Progenitor cell of endocrine pancreas (in vitro differentiated cells): ENCODE measurements around the gene NFE2. TPM values are rescaled to one million over a fixed set of nuclear protein-coding genes. Genes with fewer than 3 reads are reported as not detected.
"Not testable (repeated sequence)": the region's sequence is repeated elsewhere in the genome, so short reads cannot be mapped to it uniquely, and the experiment has no call there.

Experiments
- DNase-seq: peaks from one replicate; pipeline ENCODE4 v3.0.0; 2021; ENCODE audit warnings: low spot score; ENCODE audit not compliant: unreplicated experiment
- H3K27ac Mint-ChIP-seq: 2 replicates; pipeline ENCODE4 v1.8.0; 2021; ENCODE audit warnings: mild to moderate bottlenecking, moderate library complexity, mixed read lengths
- H3K27me3 Mint-ChIP-seq: 2 replicates; pipeline ENCODE4 v1.8.0; 2021; ENCODE audit warnings: mixed read lengths
- H3K36me3 Mint-ChIP-seq: 2 replicates; pipeline ENCODE4 v1.8.0; 2022; ENCODE audit warnings: mixed read lengths; ENCODE audit not compliant: insufficient read depth
- H3K4me1 Mint-ChIP-seq: 2 replicates; pipeline ENCODE4 v1.8.0; 2021; ENCODE audit warnings: low read depth, mixed read lengths
- H3K4me3 Mint-ChIP-seq: 2 replicates; pipeline ENCODE4 v1.8.0; 2021; ENCODE audit warnings: low read depth, mild to moderate bottlenecking, moderate library complexity, mixed read lengths
- H3K9me3 Mint-ChIP-seq: 2 replicates; pipeline ENCODE4 v1.8.0; 2021; ENCODE audit warnings: low read depth, mixed read lengths
- total RNA-seq: library from RNA; stranded (reverse); gene quantifications from 2 replicates; pipeline ENCODE4 v1.2.1, GENCODE V29; 2021
- TF ChIP-seq, protein P1 (sequence below): fragments of 200-600 bp; sonication (generic); IDR thresholded peaks from one replicate; pipeline ENCODE4 v1.5.0; 2021; ENCODE audit warnings: antibody characterized with exemption, mild to moderate bottlenecking; ENCODE audit not compliant: unreplicated experiment

Gene NFE2
- total RNA-seq, 1 donor from 2014 or later, result 17.9 TPM

GRCh38 chr12:54330442-54330841 lies 29.6 kb upstream of the NFE2 start:
- Mint-ChIP-seq H3K27me3 (no peaks in the 10 kb centered on the region), H3K9me3 (no peaks in the 10 kb centered on the region), H3K27ac (peak overlapping the region; percentile 12), H3K36me3 (peaks cover 2% of the 10 kb centered on the region), H3K4me1 (peaks cover 20% of the 10 kb centered on the region), H3K4me3 (no peak overlapping the region)
- no peak for DNase-seq
- TF ChIP-seq, protein P1, sequence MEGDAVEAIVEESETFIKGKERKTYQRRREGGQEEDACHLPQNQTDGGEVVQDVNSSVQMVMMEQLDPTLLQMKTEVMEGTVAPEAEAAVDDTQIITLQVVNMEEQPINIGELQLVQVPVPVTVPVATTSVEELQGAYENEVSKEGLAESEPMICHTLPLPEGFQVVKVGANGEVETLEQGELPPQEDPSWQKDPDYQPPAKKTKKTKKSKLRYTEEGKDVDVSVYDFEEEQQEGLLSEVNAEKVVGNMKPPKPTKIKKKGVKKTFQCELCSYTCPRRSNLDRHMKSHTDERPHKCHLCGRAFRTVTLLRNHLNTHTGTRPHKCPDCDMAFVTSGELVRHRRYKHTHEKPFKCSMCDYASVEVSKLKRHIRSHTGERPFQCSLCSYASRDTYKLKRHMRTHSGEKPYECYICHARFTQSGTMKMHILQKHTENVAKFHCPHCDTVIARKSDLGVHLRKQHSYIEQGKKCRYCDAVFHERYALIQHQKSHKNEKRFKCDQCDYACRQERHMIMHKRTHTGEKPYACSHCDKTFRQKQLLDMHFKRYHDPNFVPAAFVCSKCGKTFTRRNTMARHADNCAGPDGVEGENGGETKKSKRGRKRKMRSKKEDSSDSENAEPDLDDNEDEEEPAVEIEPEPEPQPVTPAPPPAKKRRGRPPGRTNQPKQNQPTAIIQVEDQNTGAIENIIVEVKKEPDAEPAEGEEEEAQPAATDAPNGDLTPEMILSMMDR, result no peak

GRCh38 chr12:54329759-54330158 lies 28.9 kb upstream of the NFE2 start:
- H3K4me3 Mint-ChIP-seq, result no peak overlapping the region
- no peak for DNase-seq
- H3K4me1 Mint-ChIP-seq, result peaks cover 24% of the 10 kb centered on the region
- TF ChIP-seq, protein P1, result no peak
- H3K27ac Mint-ChIP-seq, result peak overlapping the region; percentile 42
- H3K9me3 Mint-ChIP-seq, result no peaks in the 10 kb centered on the region
- peaks cover 2% of the 10 kb centered on the region for H3K36me3 Mint-ChIP-seq
- no peaks in the 10 kb centered on the region for H3K27me3 Mint-ChIP-seq

DNA sequence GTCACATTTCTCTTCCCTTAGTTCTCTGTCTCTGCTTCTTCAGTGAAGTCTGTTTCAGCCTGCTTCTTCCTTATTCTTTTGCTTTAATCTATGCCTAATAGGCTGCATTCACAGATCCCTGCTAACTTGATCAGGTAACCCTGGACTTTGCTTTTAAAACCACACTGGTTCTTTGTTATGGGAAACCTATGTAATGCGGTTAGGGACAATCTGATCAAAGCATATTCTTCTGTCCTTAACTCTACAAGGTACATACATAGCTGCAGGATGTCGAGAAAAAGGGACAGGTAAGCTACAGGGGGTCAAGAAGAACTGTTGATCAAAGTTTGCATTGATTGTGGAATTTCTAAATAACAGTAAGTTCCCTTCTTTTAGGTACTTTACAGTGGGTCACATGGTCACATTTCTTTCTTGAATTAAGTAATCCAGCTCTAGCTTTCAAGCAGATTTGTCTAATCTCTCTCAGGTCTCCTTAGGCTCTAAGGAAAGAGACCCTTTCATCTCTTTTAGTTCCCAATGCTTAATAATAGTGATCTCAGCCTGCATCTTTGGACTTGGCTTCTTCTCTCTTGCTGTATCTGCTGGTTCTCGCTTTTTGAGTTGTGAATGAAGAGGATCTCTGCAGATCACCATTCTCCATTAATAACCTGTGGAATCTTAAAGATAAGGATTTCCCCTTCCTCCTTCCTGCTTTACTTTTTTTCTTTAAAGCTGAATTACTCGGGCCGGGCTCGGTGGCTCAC lies 28.0 kb upstream of the NFE2 start:
- Mint-ChIP-seq H3K36me3 (peaks cover 2% of the 10 kb centered on the region), H3K4me3 (no peak overlapping the region), H3K27ac (peak overlapping the region; percentile 50), H3K9me3 (no peaks in the 10 kb centered on the region), H3K4me1 (peaks cover 24% of the 10 kb centered on the region), H3K27me3 (no peaks in the 10 kb centered on the region)
- DNase-seq, result no peak
- TF ChIP-seq, protein P1, result no peak

- Mint-ChIP-seq H3K4me3 (peak overlapping the region; percentile 98), H3K4me1 (peaks cover 23% of the 10 kb centered on the region), H3K27ac (peak overlapping the region; percentile 99)
- H3K9me3 Mint-ChIP-seq, H3K36me3 Mint-ChIP-seq, H3K27me3 Mint-ChIP-seq, DNase-seq: not testable (repeated sequence)
Measured at GRCh38 chr12:54325442-54326109, 24.8 kb upstream of the NFE2 start.

DNA sequence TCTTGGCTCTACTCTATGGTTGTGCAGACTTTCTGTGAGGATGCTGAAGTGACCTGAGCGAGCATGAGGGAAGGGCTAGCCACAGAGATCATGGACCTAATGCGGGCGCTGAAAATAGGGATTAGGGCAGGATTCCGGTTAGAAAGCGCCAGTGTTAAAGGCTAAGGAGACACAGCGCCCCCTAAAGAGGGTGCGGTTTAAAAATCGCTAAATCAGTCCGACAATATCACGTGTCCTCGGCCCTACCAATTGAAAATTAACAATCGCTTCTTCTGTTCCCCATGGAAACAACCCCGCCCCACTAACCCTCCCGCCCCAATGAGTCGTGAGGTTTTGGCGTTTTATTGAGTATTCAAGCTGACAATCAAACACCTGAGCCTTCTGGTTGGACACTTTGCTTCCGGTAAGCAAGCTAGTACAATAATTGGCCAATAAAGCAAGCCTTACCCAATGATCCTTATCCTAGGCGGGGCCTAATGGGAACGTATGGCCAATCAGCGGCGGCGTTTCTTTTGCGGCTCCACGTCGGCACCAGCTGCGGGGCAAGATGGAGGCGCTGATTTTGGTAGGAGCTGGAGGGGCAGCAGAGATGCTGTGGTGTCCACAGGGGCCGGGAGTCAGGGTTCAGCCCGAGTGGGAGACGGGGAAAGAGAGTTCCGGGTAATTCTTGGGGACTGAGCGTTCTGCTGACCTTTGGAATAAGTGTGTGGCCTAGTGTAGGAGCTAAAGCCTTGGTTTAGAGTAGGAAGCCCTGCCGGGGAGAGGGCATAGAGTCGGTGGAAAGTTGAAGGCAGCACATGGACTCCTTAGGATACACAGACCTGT lies 24.0 kb upstream of the NFE2 start, which contains the start of gene COPZ1:
Gene COPZ1 (plus strand): TSS at position 515 of the 825 bp plus-strand sequence. CDS start 33 bp downstream, at position 548.
- no peaks in the 10 kb centered on the region for H3K27me3 Mint-ChIP-seq
- TF ChIP-seq, protein P1, result peak; percentile 75
- no peaks in the 10 kb centered on the region for H3K36me3 Mint-ChIP-seq
- peak; percentile 85 for DNase-seq
- H3K4me3 Mint-ChIP-seq, result peak within 1 kb of the TSS; percentile 98
- no peaks in the 10 kb centered on the region for H3K9me3 Mint-ChIP-seq
- H3K4me1 Mint-ChIP-seq, result peaks cover 16% of the 10 kb centered on the region
- H3K27ac Mint-ChIP-seq, result peak within 1 kb of the TSS; percentile 99
